Measurements from ENCODE around the gene RAB17.

Gene RAB17

GRCh38 chr2:237590272-237591140, at the start of gene RAB17:
Gene RAB17 (minus strand): TSS chr2:237590734. CDS start chr2:237586154, 4,580 bp downstream.
- DNase-seq = no peak

GRCh38 chr2:237639836-237640220, 49.3 kb upstream of the RAB17 start:
- DNase-seq = no peak

DNA sequence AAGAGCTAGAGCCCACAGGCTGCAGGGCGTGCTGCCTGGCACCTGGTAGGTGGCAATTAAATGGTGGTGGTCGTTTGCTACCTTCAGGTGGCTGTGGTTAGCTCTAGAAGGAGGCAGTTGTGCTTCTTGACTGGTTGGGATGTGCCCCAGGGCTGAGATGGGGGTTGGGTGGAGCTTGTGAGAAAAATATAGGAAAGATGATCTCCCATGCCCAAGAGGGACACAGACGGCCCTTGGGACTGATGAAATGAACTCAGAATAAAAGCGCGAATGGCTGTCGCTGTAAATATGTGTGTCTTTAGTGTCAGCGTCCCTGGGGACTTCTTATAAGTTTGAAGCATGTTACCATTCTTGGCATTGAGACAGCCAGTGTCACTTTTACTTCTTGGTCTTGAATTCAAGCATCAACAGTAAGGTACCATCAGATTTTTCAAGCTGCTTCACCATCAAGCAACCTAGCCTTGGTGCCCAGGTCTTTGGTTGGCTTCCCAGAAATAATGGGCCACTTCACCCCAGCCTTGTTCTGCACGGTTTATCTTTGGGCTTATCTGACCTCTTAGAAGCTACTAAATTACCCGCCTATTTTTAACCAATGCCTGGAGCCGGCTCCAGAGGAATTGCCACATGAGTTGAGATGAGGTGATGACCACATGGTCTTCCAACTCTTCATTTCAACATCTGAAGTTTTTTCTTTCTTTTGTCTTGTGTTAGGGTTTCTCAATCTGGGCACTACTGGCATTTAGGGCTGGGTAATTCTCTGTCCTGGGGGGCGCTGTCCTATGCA, 48.7 kb upstream of the RAB17 start:
- no peak for DNase-seq

- no peak for DNase-seq
These were observed 47.6 kb upstream of the RAB17 start for GRCh38 chr2:237638176-237638575.

DNA sequence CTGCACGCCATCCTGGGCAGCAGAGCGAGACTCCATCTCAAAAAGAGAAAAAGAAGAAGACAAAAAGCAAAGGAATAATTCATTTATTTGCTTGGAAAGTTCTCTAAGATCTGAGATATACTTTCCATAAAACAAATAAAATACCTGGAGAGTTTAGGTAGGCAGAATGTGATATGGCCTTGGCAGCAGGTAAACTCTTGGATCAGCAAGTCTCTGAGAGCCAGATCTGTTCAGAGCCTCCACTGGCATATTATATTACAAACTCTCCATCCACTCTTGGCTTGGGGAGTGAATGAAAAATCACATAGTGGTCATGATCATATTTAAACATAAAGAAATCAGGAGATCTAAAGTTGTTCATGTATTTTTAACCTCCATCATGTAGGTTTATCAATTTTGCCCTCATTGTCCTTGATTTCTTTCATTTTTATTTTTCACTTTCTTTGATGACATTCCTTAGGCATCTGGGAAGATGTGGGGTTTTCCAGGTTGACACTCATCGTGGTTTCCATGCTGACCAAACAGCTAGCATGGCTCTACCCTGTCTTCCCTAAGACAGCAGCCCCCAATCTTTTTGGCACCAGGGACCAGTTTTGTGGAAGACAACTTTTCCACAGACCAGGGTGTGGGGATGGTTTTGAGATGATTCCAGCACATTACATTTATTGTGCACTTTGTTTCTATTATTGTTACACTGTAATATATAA, 47.0 kb upstream of the RAB17 start:
- no peak for DNase-seq

DNA sequence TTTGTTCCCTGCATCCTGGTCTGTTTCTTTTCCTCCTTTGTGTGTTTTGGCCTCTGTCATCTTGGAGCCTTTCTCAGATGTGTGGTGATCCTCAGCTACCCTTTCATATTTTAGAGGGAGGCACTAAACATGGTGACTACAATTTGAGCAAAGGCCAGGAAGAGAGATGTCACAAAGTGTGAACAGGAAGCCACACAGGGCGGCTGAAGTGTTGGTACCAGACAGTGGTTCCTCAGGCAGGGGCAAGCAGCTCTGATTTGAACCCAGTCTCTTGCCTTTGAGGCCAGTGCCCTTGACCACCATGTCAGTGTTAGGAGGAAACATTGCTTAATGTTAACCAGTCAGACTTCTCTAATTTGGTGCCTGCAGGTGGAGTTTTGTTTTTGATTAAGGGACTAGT, 46.0 kb upstream of the RAB17 start:
- DNase-seq = no peak

DNA sequence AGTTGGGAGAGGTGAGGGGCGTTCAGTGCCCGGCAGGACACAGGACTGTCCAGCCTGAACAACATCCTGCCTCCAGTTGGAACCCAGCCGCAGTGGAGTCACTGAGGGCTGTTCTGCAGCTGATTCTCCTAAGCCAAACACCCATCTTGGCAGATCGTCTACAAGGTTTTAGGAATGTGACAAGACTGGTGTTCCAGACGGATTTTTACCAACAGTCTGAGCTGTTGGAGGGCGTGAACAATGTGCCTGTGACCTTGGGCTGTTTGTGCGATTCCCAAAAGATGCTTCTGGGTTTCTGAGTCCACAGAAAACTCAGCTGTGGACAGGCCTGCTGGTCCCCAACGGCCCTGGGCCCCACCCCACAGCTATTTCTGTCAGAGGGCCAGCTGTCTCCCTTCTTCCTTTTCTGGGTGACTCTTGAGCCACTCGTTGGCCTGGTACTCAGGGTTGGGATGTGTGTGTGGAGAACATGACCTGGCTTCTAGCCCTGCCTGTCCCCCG, 42.6 kb upstream of the RAB17 start:
- no peak for DNase-seq

DNA sequence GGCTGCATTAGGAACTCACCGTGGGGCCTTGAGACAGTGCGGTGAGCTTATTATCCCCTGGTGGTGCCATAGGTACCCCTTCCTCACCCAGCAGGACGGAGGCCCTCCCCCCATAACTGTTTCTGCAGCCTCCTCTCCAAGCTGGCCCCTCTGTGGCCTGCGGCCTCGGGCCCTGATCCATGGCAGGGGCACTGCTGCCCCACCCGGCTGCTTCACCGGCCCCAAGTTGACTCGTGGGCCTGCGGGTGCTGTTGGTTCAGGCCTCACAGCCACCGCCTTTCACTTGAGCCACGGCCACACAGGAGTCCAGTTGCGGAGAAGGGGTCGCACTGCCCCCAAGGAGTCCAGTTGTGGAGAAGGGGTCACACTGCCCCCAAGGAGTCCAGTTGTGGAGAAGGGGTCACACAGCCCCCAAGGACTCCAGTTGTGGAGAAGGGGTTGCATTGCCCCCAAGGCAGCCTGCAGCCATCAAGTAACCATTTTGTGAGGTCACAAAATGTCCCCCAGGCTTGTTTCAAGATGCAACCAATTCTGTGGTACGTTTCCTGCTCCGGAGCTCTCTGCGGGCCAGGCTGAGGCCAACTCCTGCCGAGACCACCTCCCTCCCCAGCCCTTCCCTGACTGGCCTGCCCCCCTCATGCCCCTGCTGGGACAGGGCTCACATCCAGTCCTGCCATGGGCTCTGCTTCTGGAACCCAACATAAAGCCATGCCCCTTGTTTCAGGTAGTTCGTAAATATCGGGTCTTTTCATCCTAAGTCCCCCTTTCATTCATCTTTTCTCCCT, 41.5 kb upstream of the RAB17 start:
- no peak for DNase-seq

GRCh38 chr2:237631007-237631785, 40.7 kb upstream of the RAB17 start:
- no peak for DNase-seq

DNA sequence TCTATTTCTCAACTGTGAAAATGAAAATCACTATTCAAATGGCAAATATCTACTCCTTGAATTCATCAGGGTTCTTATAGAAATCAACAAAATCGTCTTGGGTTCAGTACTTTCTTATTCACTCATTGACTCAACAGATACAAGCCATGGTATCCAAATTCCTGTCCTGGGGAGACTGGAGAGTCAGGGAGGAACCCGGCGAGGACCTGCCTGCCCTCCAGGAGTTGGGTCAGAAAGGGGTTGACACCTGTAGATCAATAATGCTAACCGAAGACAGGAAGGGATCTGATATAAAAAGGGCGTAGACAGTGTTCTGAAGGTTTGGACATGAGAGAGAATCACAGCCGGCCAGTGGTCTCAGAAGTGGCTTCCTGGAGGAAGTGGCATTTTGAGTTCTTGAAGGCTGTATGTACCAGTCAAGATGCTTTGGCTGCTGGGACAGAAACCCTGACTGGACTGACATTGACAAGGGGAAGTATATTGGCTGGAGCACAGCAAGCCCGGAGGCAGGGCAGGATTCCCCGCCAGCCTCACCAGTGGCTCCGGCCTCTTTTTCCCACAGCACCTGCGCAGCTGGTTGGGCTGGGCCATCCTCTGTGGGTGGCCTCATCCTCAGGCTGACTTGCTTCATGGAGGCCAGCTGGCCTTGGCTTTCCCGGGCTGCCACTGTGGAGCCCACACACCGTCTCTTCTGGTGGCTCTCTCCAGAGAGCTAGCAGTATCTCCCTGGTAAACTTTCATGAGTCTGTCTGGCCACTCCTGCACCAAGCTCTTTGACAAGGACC, 39.9 kb upstream of the RAB17 start:
- no peak for DNase-seq

DNA sequence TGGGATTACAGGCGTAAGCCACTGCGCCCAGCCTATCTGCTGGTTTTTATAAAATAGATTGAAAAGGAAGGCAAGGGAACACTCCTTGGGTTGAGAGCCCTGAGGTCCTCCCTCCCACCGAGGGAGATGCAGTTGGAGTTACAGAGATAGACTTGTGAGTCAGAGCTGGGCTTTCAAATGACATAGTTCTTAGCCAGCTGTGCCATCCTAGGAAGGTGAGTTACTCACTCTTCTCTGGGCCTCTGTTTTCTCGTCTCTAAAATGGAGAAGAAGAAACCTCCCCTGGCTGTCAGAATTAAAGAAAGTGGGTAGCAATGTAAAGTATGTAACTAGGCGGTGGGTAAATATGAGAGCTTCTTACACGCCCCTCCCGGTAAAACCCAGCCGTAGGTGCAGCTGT, 39.2 kb upstream of the RAB17 start:
- no peak for DNase-seq

GRCh38 chr2:237629188-237629534, 38.6 kb upstream of the RAB17 start:
- no peak for DNase-seq

- no peak for DNase-seq
These were observed 38.0 kb upstream of the RAB17 start for GRCh38 chr2:237628247-237629187.

DNA sequence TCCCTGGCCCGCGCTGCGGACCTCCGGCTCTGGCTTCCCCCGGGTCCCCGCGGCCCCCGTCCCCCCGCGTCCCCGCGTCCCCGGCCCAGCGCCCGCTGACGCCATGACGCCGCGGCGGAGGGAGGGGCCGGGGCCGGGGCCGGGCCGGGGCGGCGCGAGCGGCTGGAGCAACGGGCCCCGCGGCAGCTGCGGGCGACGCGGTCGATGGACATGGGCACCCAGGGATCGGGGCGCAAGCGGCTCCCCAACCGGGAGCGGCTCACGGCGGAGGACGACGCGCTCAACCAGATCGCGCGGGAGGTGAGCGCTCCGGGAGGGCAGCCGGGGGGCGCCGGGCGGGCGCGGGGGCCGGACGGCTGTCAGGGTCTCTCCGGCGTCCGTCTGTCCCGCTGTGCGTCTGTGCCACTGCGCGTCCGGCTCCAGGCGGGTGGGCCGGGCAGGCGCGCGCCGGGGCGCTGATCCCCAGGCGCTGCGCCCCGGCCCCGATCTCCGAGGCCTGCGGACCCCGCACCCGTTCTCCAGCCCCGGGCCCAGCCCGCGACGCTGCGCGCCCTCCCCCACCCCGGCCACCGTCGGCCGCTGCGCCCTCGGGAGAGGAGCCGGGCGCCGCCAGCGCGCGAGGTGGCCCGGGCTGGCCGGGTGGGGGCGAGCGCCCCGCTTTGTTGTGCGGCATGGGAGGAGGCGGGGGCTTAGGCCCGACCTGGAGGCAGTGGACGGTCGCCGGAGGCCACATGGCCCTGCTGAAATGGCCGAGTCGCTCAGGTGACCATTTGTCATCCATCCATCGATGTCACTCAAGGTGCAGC, 37.1 kb upstream of the RAB17 start, which contains the start of gene LRRFIP1:
LRRFIP1 (plus strand) TSS at position 147 of the 806 bp plus-strand sequence; CDS start at position 205, 58 bp downstream.
- DNase-seq = no peak

GRCh38 chr2:237626813-237627440, 36.4 kb upstream of the RAB17 start:
- no peak for DNase-seq

GRCh38 chr2:237625777-237626176, 35.2 kb upstream of the RAB17 start:
- DNase-seq = no peak

- no peak for DNase-seq
These were observed 34.7 kb upstream of the RAB17 start for GRCh38 chr2:237625216-237625705.

- DNase-seq = no peak
These were observed 34.0 kb upstream of the RAB17 start for GRCh38 chr2:237624565-237624964.
